Activated CD8-positive, alpha-beta memory T cell treated with anti-CD3 and anti-CD28 coated beads, Interleukin-2, amount 50 U/mL, for 24 hours (primary cell): ENCODE data around the gene BBS10.
A peak's percentile ranks its signal among the peaks of the same experiment; 100 is the strongest.
"Not testable (repeated sequence)": the region's sequence is repeated elsewhere in the genome, so short reads cannot be mapped to it uniquely, and the experiment has no call there.

ENCODE experiments used
- DNase-seq: peaks from one replicate; pipeline ENCODE4 v3.0.0-alpha.2; 2020; ENCODE audit errors: extremely low read depth

BBS10 gene

GRCh38 chr12:76348079-76348901 lies at the start of gene BBS10:
Gene BBS10 (minus strand): TSS chr12:76348415. CDS start chr12:76348358, 57 bp downstream.
- DNase-seq, result peak; percentile 70

- DNase-seq, result no peak
Observed at GRCh38 chr12:76391461-76391860, 43.2 kb upstream of the BBS10 start.

DNA sequence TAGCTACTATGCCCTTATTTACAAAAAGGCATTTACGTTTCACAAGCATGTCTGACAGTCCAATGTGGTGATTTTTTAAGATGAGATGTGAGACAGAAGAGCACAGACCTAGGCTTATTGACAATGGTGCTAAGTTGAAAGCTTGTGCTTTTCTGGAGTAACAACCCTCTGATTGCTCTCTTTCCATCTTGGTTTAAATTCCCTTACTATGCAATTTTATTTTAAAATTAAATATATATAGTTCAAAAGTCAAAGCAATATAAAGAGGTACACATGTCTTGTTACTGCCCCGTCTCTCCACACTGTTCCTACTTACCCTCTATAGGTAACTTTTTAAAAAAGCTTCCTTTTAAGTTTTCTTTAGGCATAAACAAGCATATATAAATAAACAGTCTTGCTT lies 39.4 kb upstream of the BBS10 start:
- no peak for DNase-seq

DNA sequence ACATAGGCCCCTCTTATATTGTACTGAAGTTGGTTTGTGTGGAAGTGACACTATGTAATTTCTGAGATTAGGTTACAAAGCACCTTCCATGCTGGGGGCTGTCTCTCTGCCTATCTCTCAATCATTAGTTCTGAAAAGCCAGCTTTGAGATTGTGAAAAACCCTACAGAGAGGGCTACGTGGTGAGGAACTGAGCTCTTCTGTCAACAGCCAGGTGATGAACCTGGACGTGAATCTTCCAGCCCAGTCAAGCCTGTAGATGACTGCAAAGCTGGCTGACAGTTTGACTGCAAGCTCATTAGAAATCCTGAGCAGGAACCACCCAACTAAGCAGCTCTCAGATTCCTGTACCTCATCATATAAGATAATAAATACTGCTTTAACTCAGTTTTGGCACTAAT lies 36.3 kb upstream of the BBS10 start:
- no peak for DNase-seq

GRCh38 chr12:76383988-76384387 lies 35.8 kb upstream of the BBS10 start:
- no peak for DNase-seq

- DNase-seq, result no peak
Observed at GRCh38 chr12:76379261-76379660, 31.0 kb upstream of the BBS10 start.

DNA sequence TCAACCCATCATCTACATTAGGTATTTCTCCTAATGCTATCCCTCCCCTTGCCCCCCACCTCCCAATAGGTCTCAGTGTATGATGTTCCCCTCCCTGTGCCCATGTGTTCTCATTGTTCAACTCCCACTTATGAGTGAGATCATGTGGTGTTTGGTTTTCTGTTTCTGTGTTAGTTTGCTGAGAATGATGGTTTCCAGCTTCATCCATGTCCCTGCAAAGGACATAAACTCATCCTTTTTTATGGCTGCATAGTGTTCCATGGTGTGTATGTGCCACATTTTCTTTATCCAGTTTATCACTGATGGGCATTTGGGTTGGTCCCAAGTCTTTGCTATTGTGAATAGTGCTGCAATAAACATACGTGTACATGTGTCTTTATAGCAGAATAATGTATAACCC lies 28.7 kb upstream of the BBS10 start:
- not testable (repeated sequence) for DNase-seq

DNA sequence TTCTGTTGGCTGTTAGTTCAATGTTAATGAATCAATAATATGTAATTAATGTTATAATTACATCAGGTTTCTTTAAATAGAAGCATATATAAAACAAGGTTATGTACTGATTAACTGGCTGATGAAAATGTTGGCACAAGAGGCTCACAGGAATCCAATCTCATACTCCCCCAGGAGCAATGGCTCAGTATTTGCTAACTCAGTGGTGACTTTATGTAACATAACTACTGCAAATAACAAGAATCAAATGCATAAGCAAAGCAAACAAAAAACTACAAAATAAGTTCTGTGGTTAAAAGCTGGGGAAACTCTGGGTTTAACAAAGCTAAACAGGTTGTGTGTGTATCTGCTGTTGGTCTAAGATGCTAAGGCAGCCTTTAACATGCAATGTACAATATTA lies 27.7 kb upstream of the BBS10 start:
- DNase-seq, result no peak

GRCh38 chr12:76375470-76375869 lies 27.3 kb upstream of the BBS10 start:
- no peak for DNase-seq

- no peak for DNase-seq
Observed at GRCh38 chr12:76374386-76375020, 26.3 kb upstream of the BBS10 start.

DNA sequence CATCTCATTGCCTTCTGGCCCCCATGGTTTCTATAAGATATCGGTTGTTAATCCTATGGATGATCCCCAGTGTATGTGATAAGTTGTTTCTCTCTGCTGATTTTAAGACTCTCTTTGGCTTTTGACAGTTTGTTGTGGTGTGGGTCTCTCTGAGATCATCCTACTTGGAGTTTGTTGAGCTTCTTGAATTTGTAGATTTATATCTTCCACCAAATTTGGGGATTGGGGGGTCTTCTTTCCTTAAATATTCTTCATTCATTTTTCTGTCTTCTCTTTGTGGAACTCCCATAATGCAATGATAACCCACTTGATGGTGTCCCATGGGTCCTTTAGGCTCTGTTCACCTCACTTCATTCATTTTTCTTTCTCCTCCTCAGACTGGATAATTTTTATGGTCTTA lies 20.0 kb upstream of the BBS10 start:
- no peak for DNase-seq

GRCh38 chr12:76366163-76366562 lies 17.9 kb upstream of the BBS10 start:
- no peak for DNase-seq

- not testable (repeated sequence) for DNase-seq
Observed at GRCh38 chr12:76364131-76364530, 15.9 kb upstream of the BBS10 start.

- no peak for DNase-seq
Observed at GRCh38 chr12:76360316-76360715, 12.1 kb upstream of the BBS10 start.

- DNase-seq, result no peak
Observed at GRCh38 chr12:76356071-76356470, 7.9 kb upstream of the BBS10 start.

GRCh38 chr12:76346798-76347420 lies 1.3 kb downstream of the BBS10 start:
- no peak for DNase-seq

GRCh38 chr12:76346236-76346635 lies 2.0 kb downstream of the BBS10 start:
- DNase-seq, result no peak

DNA sequence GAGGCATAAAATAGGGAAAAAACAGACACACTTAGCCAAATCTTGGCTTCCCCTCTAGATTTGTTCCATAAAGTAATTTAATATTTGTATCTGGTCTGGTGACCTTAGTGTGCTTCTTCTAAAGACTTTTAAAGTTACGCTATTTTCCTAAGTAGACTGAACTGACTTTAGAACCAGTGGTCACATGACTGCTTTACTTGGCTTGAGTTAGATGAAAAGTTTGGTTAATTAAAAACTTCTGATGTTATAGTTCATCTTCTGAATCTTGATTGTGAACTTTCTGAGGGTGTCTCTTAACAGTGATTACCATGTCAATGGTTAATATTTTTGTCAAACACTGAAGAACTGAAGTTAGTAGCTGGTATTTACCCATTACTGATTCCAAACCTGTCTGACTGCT lies 2.6 kb downstream of the BBS10 start:
- no peak for DNase-seq

- no peak for DNase-seq
Observed at GRCh38 chr12:76341436-76342030, 6.7 kb downstream of the BBS10 start.

GRCh38 chr12:76340680-76341435 lies 7.4 kb downstream of the BBS10 start:
- no peak for DNase-seq

DNA sequence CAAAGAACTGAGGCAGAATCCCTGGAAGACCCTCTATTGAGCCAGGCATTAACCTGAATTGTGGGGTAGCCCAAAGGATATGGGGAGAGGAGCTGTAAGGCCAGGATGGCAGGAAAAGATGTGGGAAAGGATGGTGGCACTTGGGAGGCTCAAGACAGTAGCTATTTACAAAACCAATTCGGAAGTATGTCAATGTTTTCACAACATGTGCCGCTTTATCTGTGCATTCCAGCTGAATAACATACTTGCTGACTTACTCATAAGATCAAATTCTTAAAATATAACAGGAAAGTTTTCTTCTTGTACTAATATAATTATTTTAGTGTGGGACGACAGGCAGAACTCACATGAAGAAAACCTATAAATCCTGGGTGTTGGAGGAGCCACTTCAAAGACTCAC lies 10.6 kb downstream of the BBS10 start:
- no peak for DNase-seq

- DNase-seq, result no peak
Observed at GRCh38 chr12:76332606-76333005, 15.6 kb downstream of the BBS10 start.
